ENCODE measurements around the gene PARVG.

Gene PARVG

GRCh38 chr22:44202261-44202789, 21.6 kb downstream of the PARVG start:
- no peak overlapping the region for H3K18ac ChIP-seq (ENCODE audit: low read length)
- no peaks in the 10 kb centered on the region for H3K79me1 ChIP-seq (ENCODE audit: low read length)
- no peak overlapping the region for H3K9ac ChIP-seq (ENCODE audit: low read length)
- no CpG with 5 or more reads among the region's 11 CpGs for WGBS (ENCODE audit: extremely low coverage, insufficient coverage, insufficient read length)
- no peak overlapping the region for H4K91ac ChIP-seq (ENCODE audit: low read depth, low read length)
- H3K27ac ChIP-seq (ENCODE audit: low read depth, low read length), result no peak overlapping the region
- no peak overlapping the region for H3K4ac ChIP-seq (ENCODE audit: low read depth, low read length)
- no peak overlapping the region for H2BK5ac ChIP-seq (ENCODE audit: low read depth, low read length, poor library complexity)
- no peak overlapping the region for H4K12ac ChIP-seq (ENCODE audit: low read depth, low read length)
- H2AFZ ChIP-seq (ENCODE audit: insufficient read depth, low read length, poor library complexity), result no peak overlapping the region
- no peak overlapping the region for H3K14ac ChIP-seq (ENCODE audit: low read length)
- H3K4me1 ChIP-seq (ENCODE audit: control insufficient read depth in 1 of 2, insufficient read depth in 2 of 2, low read length in 2 of 2), result no peaks in the 10 kb centered on the region
- no peak overlapping the region for H3K4me3 ChIP-seq (ENCODE audit: low read depth, low read length)
- H3K9me3 ChIP-seq (ENCODE audit: insufficient read depth, low read depth, low read length), result no peaks in the 10 kb centered on the region
- H3K27me3 ChIP-seq (ENCODE audit: insufficient read depth, low read length), result no peaks in the 10 kb centered on the region
- H2BK12ac ChIP-seq (ENCODE audit: low read length), result no peak overlapping the region
- no peak overlapping the region for H2AK5ac ChIP-seq (ENCODE audit: low read length)
- H3K36me3 ChIP-seq (ENCODE audit: control insufficient read depth in 1 of 2, insufficient read depth in 2 of 2, low read length in 2 of 2), result no peaks in the 10 kb centered on the region
- H4K8ac ChIP-seq (ENCODE audit: low read depth, low read length), result no peak overlapping the region
- no peak overlapping the region for H3K4me2 ChIP-seq (ENCODE audit: low read length)
- DNase-seq, result peak in 1 of 2 donors; percentile 6
- no peak overlapping the region for H2BK120ac ChIP-seq (ENCODE audit: insufficient read depth, low read length, poor library complexity)
- no peaks in the 10 kb centered on the region for H3K79me2 ChIP-seq (ENCODE audit: control insufficient read depth, insufficient read depth, low read length, poor library complexity)
- H3K23ac ChIP-seq (ENCODE audit: low read length), result no peak overlapping the region

GRCh38 chr22:44203203-44203602, 22.5 kb downstream of the PARVG start:
- WGBS (ENCODE audit: extremely low coverage, insufficient coverage, insufficient read length), result no CpG with 5 or more reads among the region's 6 CpGs
- no peak overlapping the region for H4K91ac ChIP-seq (ENCODE audit: low read depth, low read length)
- no peaks in the 10 kb centered on the region for H3K79me1 ChIP-seq (ENCODE audit: low read length)
- H3K4me1 ChIP-seq (ENCODE audit: control insufficient read depth in 1 of 2, insufficient read depth in 2 of 2, low read length in 2 of 2), result no peaks in the 10 kb centered on the region
- H2BK5ac ChIP-seq (ENCODE audit: low read depth, low read length, poor library complexity), result no peak overlapping the region
- H3K18ac ChIP-seq (ENCODE audit: low read length), result no peak overlapping the region
- no peak overlapping the region for H2AFZ ChIP-seq (ENCODE audit: insufficient read depth, low read length, poor library complexity)
- no peak overlapping the region for H3K4ac ChIP-seq (ENCODE audit: low read depth, low read length)
- no peaks in the 10 kb centered on the region for H3K79me2 ChIP-seq (ENCODE audit: control insufficient read depth, insufficient read depth, low read length, poor library complexity)
- no peak for DNase-seq
- H2AK5ac ChIP-seq (ENCODE audit: low read length), result no peak overlapping the region
- H3K4me3 ChIP-seq (ENCODE audit: low read depth, low read length), result no peak overlapping the region
- no peak overlapping the region for H4K12ac ChIP-seq (ENCODE audit: low read depth, low read length)
- H3K4me2 ChIP-seq (ENCODE audit: low read length), result no peak overlapping the region
- H3K23ac ChIP-seq (ENCODE audit: low read length), result no peak overlapping the region
- no peak overlapping the region for H3K14ac ChIP-seq (ENCODE audit: low read length)
- H3K9me3 ChIP-seq (ENCODE audit: insufficient read depth, low read depth, low read length), result no peaks in the 10 kb centered on the region
- H3K27me3 ChIP-seq (ENCODE audit: insufficient read depth, low read length), result no peaks in the 10 kb centered on the region
- no peaks in the 10 kb centered on the region for H3K36me3 ChIP-seq (ENCODE audit: control insufficient read depth in 1 of 2, insufficient read depth in 2 of 2, low read length in 2 of 2)
- no peak overlapping the region for H2BK120ac ChIP-seq (ENCODE audit: insufficient read depth, low read length, poor library complexity)
- H2BK12ac ChIP-seq (ENCODE audit: low read length), result no peak overlapping the region
- no peak overlapping the region for H3K9ac ChIP-seq (ENCODE audit: low read length)
- no peak overlapping the region for H3K27ac ChIP-seq (ENCODE audit: low read depth, low read length)
- no peak overlapping the region for H4K8ac ChIP-seq (ENCODE audit: low read depth, low read length)

- Histone ChIP-seq H3K9ac (ENCODE audit: low read length) (no peak overlapping the region), H3K23ac (ENCODE audit: low read length) (no peak overlapping the region), H2AK5ac (ENCODE audit: low read length) (no peak overlapping the region), H3K27me3 (ENCODE audit: insufficient read depth, low read length) (no peaks in the 10 kb centered on the region), H2BK5ac (ENCODE audit: low read depth, low read length, poor library complexity) (no peak overlapping the region), H3K14ac (ENCODE audit: low read length) (no peak overlapping the region), H2AFZ (ENCODE audit: insufficient read depth, low read length, poor library complexity) (no peak overlapping the region), H3K79me2 (ENCODE audit: control insufficient read depth, insufficient read depth, low read length, poor library complexity) (no peaks in the 10 kb centered on the region), H4K12ac (ENCODE audit: low read depth, low read length) (no peak overlapping the region), H3K4me3 (ENCODE audit: low read depth, low read length) (no peak overlapping the region), H3K9me3 (ENCODE audit: insufficient read depth, low read depth, low read length) (no peaks in the 10 kb centered on the region), H3K27ac (ENCODE audit: low read depth, low read length) (no peak overlapping the region), H3K4me1 (ENCODE audit: control insufficient read depth in 1 of 2, insufficient read depth in 2 of 2, low read length in 2 of 2) (no peaks in the 10 kb centered on the region), H3K4ac (ENCODE audit: low read depth, low read length) (no peak overlapping the region), H3K4me2 (ENCODE audit: low read length) (no peak overlapping the region), H3K18ac (ENCODE audit: low read length) (no peak overlapping the region), H3K79me1 (ENCODE audit: low read length) (no peaks in the 10 kb centered on the region), H4K91ac (ENCODE audit: low read depth, low read length) (no peak overlapping the region), H3K36me3 (ENCODE audit: control insufficient read depth in 1 of 2, insufficient read depth in 2 of 2, low read length in 2 of 2) (no peaks in the 10 kb centered on the region), H4K8ac (ENCODE audit: low read depth, low read length) (no peak overlapping the region), H2BK120ac (ENCODE audit: insufficient read depth, low read length, poor library complexity) (no peak overlapping the region), H2BK12ac (ENCODE audit: low read length) (no peak overlapping the region)
- no peak for DNase-seq
- no CpG with 5 or more reads among the region's 16 CpGs for WGBS (ENCODE audit: extremely low coverage, insufficient coverage, insufficient read length)
Measured at GRCh38 chr22:44204739-44205515, 24.2 kb downstream of the PARVG start.

GRCh38 chr22:44205516-44206329, 25.0 kb downstream of the PARVG start:
- H3K23ac ChIP-seq (ENCODE audit: low read length), result no peak overlapping the region

More at GRCh38 chr22:44205516-44206329, 25.0 kb downstream of the PARVG start:
- no peak overlapping the region for H2BK12ac ChIP-seq (ENCODE audit: low read length)
- no peak overlapping the region for H3K4me2 ChIP-seq (ENCODE audit: low read length)
- H3K4me3 ChIP-seq (ENCODE audit: low read depth, low read length), result no peak overlapping the region
- no peak overlapping the region for H2BK120ac ChIP-seq (ENCODE audit: insufficient read depth, low read length, poor library complexity)
- H3K14ac ChIP-seq (ENCODE audit: low read length), result no peak overlapping the region
- H4K12ac ChIP-seq (ENCODE audit: low read depth, low read length), result no peak overlapping the region
- no peaks in the 10 kb centered on the region for H3K79me1 ChIP-seq (ENCODE audit: low read length)
- H2AK5ac ChIP-seq (ENCODE audit: low read length), result no peak overlapping the region
- no peak overlapping the region for H3K27ac ChIP-seq (ENCODE audit: low read depth, low read length)
- no peak overlapping the region for H2BK5ac ChIP-seq (ENCODE audit: low read depth, low read length, poor library complexity)
- no peaks in the 10 kb centered on the region for H3K79me2 ChIP-seq (ENCODE audit: control insufficient read depth, insufficient read depth, low read length, poor library complexity)
- H3K27me3 ChIP-seq (ENCODE audit: insufficient read depth, low read length), result no peaks in the 10 kb centered on the region
- no peak overlapping the region for H4K91ac ChIP-seq (ENCODE audit: low read depth, low read length)
- H3K4ac ChIP-seq (ENCODE audit: low read depth, low read length), result no peak overlapping the region
- no peaks in the 10 kb centered on the region for H3K4me1 ChIP-seq (ENCODE audit: control insufficient read depth in 1 of 2, insufficient read depth in 2 of 2, low read length in 2 of 2)
- no peak overlapping the region for H2AFZ ChIP-seq (ENCODE audit: insufficient read depth, low read length, poor library complexity)
- no CpG with 5 or more reads among the region's 16 CpGs for WGBS (ENCODE audit: extremely low coverage, insufficient coverage, insufficient read length)
- H3K18ac ChIP-seq (ENCODE audit: low read length), result no peak overlapping the region
- no peak overlapping the region for H3K9ac ChIP-seq (ENCODE audit: low read length)
- H4K8ac ChIP-seq (ENCODE audit: low read depth, low read length), result no peak overlapping the region
- no peaks in the 10 kb centered on the region for H3K36me3 ChIP-seq (ENCODE audit: control insufficient read depth in 1 of 2, insufficient read depth in 2 of 2, low read length in 2 of 2)
- DNase-seq, result no peak
- H3K9me3 ChIP-seq (ENCODE audit: insufficient read depth, low read depth, low read length), result no peaks in the 10 kb centered on the region

Measured in trophoblast cell (in vitro differentiated cells and primary cell).